Caco-2 (cell line): ENCODE results near the gene LCA5L. TPM values are rescaled to one million over a fixed set of nuclear protein-coding genes. Genes with fewer than 3 reads are reported as not detected.
A peak's percentile ranks its signal among the peaks of the same experiment; 100 is the strongest.
"Not testable (repeated sequence)": the region's sequence is repeated elsewhere in the genome, so short reads cannot be mapped to it uniquely, and the experiment has no call there.

Experiments used
- BruUV-seq: library from RNA; stranded (reverse); fragments of 400-500 nt; replicated peaks from 2 replicates; lab custom pipeline; 2021; lab: Mats Ljungman, UMichigan
- CTCF ChIA-PET: fragments of 300-600 bp; sonication (Branson Sonifier 250); formaldehyde crosslinking; loops from one replicate; lab custom pipeline; 2022; ENCODE audit warnings: antibody characterized with exemption; lab: Charles Lee
- POLR2A ChIA-PET: fragments of 300-600 bp; sonication (Branson Sonifier 250); formaldehyde crosslinking; loops from one replicate; lab custom pipeline; 2022; ENCODE audit warnings: antibody characterized with exemption; lab: Charles Lee
- DNase-seq, 2 experiments: peaks; one replicate each; pipeline versions ENCODE4 v3.0.0 to v3.0.0-alpha.2; 2020 to 2022
- H3K27me3 ChIP-seq: replicated peaks from 2 replicates; pipeline ENCODE4 v1.6.0; 2011; ENCODE audit warnings: low read length; ENCODE audit not compliant: control insufficient read depth, insufficient read depth
- H3K36me3 ChIP-seq: 2 replicates; pipeline ENCODE4 v1.5.1; 2011; ENCODE audit warnings: low read length; ENCODE audit not compliant: control insufficient read depth, insufficient read depth
- H3K4me1 ChIP-seq: fragments of 250-450 bp; sonication (Bioruptor Pico); 2 replicates; pipeline ENCODE4 v1.5.1; 2020; ENCODE audit warnings: mild to moderate bottlenecking
- H3K4me3 ChIP-seq: 2 replicates; pipeline ENCODE4 v1.5.1; 2011; ENCODE audit warnings: low read depth, mild to moderate bottlenecking, control low read depth, low read length
- H3K9me3 ChIP-seq: fragments of 250-450 bp; sonication (Bioruptor Pico); 2 replicates; pipeline ENCODE4 v1.5.1; 2020; ENCODE audit warnings: mild to moderate bottlenecking, moderate library complexity
- H3K27ac Mint-ChIP-seq: one replicate; pipeline ENCODE4 v1.8.0; 2022; ENCODE audit warnings: mixed read lengths; ENCODE audit not compliant: unreplicated experiment
- H3K27me3 Mint-ChIP-seq: one replicate; pipeline ENCODE4 v1.8.0; 2022; ENCODE audit warnings: mixed read lengths; ENCODE audit not compliant: insufficient read depth, unreplicated experiment
- H3K36me3 Mint-ChIP-seq: one replicate; pipeline ENCODE4 v1.8.0; 2022; ENCODE audit warnings: mild to moderate bottlenecking, mixed read lengths; ENCODE audit not compliant: insufficient read depth, unreplicated experiment
- H3K4me1 Mint-ChIP-seq: one replicate; pipeline ENCODE4 v1.8.0; 2022; ENCODE audit warnings: low read depth, mixed read lengths; ENCODE audit not compliant: unreplicated experiment
- H3K4me3 Mint-ChIP-seq: one replicate; pipeline ENCODE4 v1.8.0; 2022; ENCODE audit warnings: mild to moderate bottlenecking, moderate library complexity, mixed read lengths; ENCODE audit not compliant: unreplicated experiment
- H3K9me3 Mint-ChIP-seq: one replicate; pipeline ENCODE4 v1.8.0; 2022; ENCODE audit warnings: mixed read lengths; ENCODE audit not compliant: unreplicated experiment
- CTCF ChIP-seq, 2 experiments: fragments of 200-600 bp in 1 of 2; IDR thresholded peaks; 1 replicate in 1 of 2; 2 replicates in 1 of 2; pipeline versions ENCODE4 v1.5.1 to v1.8.0; 2011 to 2022; ENCODE audit warnings: antibody characterized with exemption in 1 of 2, control low read depth in 1 of 2, inconsistent platforms in 1 of 2, low read depth in 1 of 2, low read length in 1 of 2, mild to moderate bottlenecking in 1 of 2, moderate library complexity in 1 of 2; ENCODE audit not compliant: insufficient read depth in 1 of 2, severe bottlenecking in 1 of 2, unreplicated experiment in 1 of 2
- intact Hi-C: fragments of 100-400 bp; cut with micrococcal nuclease; formaldehyde crosslinking; loops from one replicate; pipeline ENCODE4 v1.10.0; 2022; ENCODE audit not compliant: unreplicated experiment
- total RNA-seq: library from RNA; stranded (reverse); gene quantifications from 2 replicates; pipeline ENCODE4 v1.2.3, GENCODE V29; 2022

Gene LCA5L
- total RNA-seq, 1 experiment from 2014 or later: 0.61 TPM

- no peak overlapping the region for H3K4me3 ChIP-seq
- H3K36me3 Mint-ChIP-seq: no peaks in the 10 kb centered on the region
- no peaks in the 10 kb centered on the region for H3K9me3 Mint-ChIP-seq
- H3K27me3 Mint-ChIP-seq: no peaks in the 10 kb centered on the region
- H3K4me3 Mint-ChIP-seq: no peak overlapping the region
- ChIA-PET CTCF (no interaction called here), POLR2A (no interaction called here)
- intact Hi-C loops: no loop called here
- no peaks in the 10 kb centered on the region for H3K36me3 ChIP-seq
- no TSS peak for BruUV-seq
- no peak overlapping the region for H3K27ac Mint-ChIP-seq
- peaks cover 18% of the 10 kb centered on the region for H3K4me1 Mint-ChIP-seq
- peaks cover 10% of the 10 kb centered on the region; the same call in 1 of the 2 replicates for H3K4me1 ChIP-seq
- DNase-seq: no peak
- H3K27me3 ChIP-seq: no peaks in the 10 kb centered on the region
- no peaks in the 10 kb centered on the region for H3K9me3 ChIP-seq
- no peak for TF ChIP-seq CTCF (IDR thresholded peaks at IDR 0.05; ENCODE audit: insufficient read depth in 1 of 2, low read depth in 1 of 2, low read length in 1 of 2, severe bottlenecking in 1 of 2, unreplicated experiment in 1 of 2)
Measured at GRCh38 chr21:39429445-39429844, 16.1 kb downstream of the LCA5L start.

- CTCF ChIA-PET: interaction anchor here (1.0 kb wide), 1 partner anchor 49 kb away, joined by 4 read pairs; no protein-coding TSS in a partner anchor
- DNase-seq: peak in 1 of 2 experiments; percentile 22
- no peaks in the 10 kb centered on the region for H3K36me3 ChIP-seq
- Mint-ChIP-seq H3K9me3 (no peaks in the 10 kb centered on the region), H3K4me3 (no peak overlapping the region), H3K4me1 (peaks cover 6% of the 10 kb centered on the region), H3K36me3 (no peaks in the 10 kb centered on the region), H3K27ac (no peak overlapping the region), H3K27me3 (no peaks in the 10 kb centered on the region)
- intact Hi-C loops: loop anchor here (1.0 kb wide), 1 partner anchor 8 kb away; no protein-coding TSS in a partner anchor
- H3K9me3 ChIP-seq: no peaks in the 10 kb centered on the region
- no peak overlapping the region for H3K4me3 ChIP-seq
- H3K4me1 ChIP-seq: no peaks in the 10 kb centered on the region
- H3K27me3 ChIP-seq: no peaks in the 10 kb centered on the region
- POLR2A ChIA-PET: no interaction called here
- no peak for TF ChIP-seq CTCF (IDR thresholded peaks at IDR 0.05; ENCODE audit: insufficient read depth in 1 of 2, low read depth in 1 of 2, low read length in 1 of 2, severe bottlenecking in 1 of 2, unreplicated experiment in 1 of 2)
- BruUV-seq: no TSS peak
Measured at GRCh38 chr21:39422527-39423241, 22.9 kb downstream of the LCA5L start.

- H3K9me3 Mint-ChIP-seq, H3K4me3 ChIP-seq, H3K36me3 Mint-ChIP-seq, BruUV-seq, CTCF ChIA-PET, H3K27ac Mint-ChIP-seq, H3K36me3 ChIP-seq, H3K9me3 ChIP-seq, intact Hi-C loops, H3K4me1 Mint-ChIP-seq, H3K4me1 ChIP-seq, H3K27me3 ChIP-seq, H3K4me3 Mint-ChIP-seq, DNase-seq, H3K27me3 Mint-ChIP-seq, POLR2A ChIA-PET: not testable (repeated sequence)
Measured at GRCh38 chr21:39419204-39419603, 26.4 kb downstream of the LCA5L start.
